Testis (tissue), 3 donors: ENCODE measurements around the gene TSC22D2. TPM values are rescaled to one million over a fixed set of nuclear protein-coding genes. Genes with fewer than 3 reads are reported as not detected.

ENCODE experiments used
- DNase-seq: peaks from one replicate; pipeline ENCODE4 v3.0.0-alpha.2; 2019
- H3K27ac ChIP-seq, 2 donors: fragments of 200-600 bp; sonication (generic); one replicate each; pipeline ENCODE4 v1.5.1; 2019
- H3K27me3 ChIP-seq: fragments of 200-600 bp; sonication (generic); one replicate; pipeline ENCODE4 v1.5.1; 2019
- H3K36me3 ChIP-seq: fragments of 200-600 bp; sonication (generic); one replicate; pipeline ENCODE4 v1.5.1; 2017; ENCODE audit warnings: low read depth; ENCODE audit errors: missing control alignments
- H3K4me1 ChIP-seq: fragments of 200-600 bp; sonication (generic); one replicate; pipeline ENCODE4 v1.5.1; 2019
- H3K4me3 ChIP-seq, 2 donors: fragments of 200-600 bp; sonication (generic); one replicate each; pipeline ENCODE4 v1.5.1; 2017 to 2019
- H3K9me3 ChIP-seq: fragments of 200-600 bp; sonication (generic); one replicate; pipeline ENCODE4 v1.5.1; 2017
- POLR2A ChIP-seq: fragments of 450-650 bp; IDR thresholded peaks from one replicate; pipeline ENCODE4 v1.6.1; 2017; ENCODE audit warnings: antibody characterized with exemption, mild to moderate bottlenecking, moderate library complexity
- WGBS, 2 donors: methylation state at CpG; one replicate each; pipeline ENCODE4 v1.1.5; 2018; 5-methylcytosine and 5-hydroxymethylcytosine counted together
- intact Hi-C: fragments of 100-400 bp; cut with DNase I; formaldehyde crosslinking; loops from one replicate; pipeline ENCODE4 v1.15.1; 2023; ENCODE audit warnings: low total_unique reads
- polyA plus RNA-seq: library from polyadenylated mRNA; stranded (reverse); fragments of 350-450 nt; fragmentation: Illumina TruSeq; extraction: RNeasy Lipid Tissue Mini Kit (QIAGEN cat#74804); gene quantifications from one replicate; pipeline ENCODE4 v1.2.3, GENCODE V29; 2014; ENCODE audit warnings: low read depth, low replicate concordance; ENCODE audit not compliant: insufficient read depth
- total RNA-seq, 2 donors: library from RNA; depleted of rRNA; stranded (reverse); fragments of >200 nt; gene quantifications; one replicate each; pipeline ENCODE4 v1.2.3, GENCODE V29; 2016
- TF ChIP-seq, protein P1 (sequence below), 3 experiments: fragments of 450-650 bp in 2 of 3; fragments of 200-600 bp in 1 of 3; sonication (generic) in 1 of 3; IDR thresholded peaks; one replicate each; pipeline ENCODE4 v1.5.1; 2016 to 2019; ENCODE audit warnings: antibody characterized with exemption in 3 of 3, mild to moderate bottlenecking in 2 of 3, moderate library complexity in 1 of 3

TSC22D2 gene
- total and polyA plus RNA-seq, 3 donors from 2014 or later, result 37.7 to 47.0 (median 43.7) TPM

DNA sequence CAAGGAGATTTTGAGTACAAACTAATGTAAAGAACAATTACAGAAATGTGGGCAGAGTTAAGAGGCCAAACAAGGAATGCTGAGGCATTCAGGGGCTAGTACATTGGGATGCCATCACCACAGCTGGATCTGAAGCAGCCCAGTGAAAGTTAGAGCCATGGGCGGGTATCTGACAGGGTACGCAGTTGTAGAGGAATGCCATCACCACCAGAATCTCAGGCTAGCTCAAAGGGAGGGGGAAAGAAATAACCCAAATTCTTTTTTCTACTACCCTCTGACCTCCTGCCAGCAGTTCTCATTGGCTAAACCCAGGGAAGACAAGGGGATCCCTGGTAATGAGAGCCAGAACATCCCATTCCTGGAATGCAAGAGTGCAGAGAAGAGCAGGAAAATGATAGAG, 9.0 kb upstream of the TSC22D2 start:
- 93 to 100% methylated on average over 2 of the region's 2 CpGs for WGBS, 2 donors
- no peaks in the 10 kb centered on the region for H3K36me3 ChIP-seq
- H3K4me3 ChIP-seq, result no peak overlapping the region
- no peak overlapping the region for H3K27ac ChIP-seq
- no peaks in the 10 kb centered on the region for H3K4me1 ChIP-seq
- no peaks in the 10 kb centered on the region for H3K9me3 ChIP-seq
- no peaks in the 10 kb centered on the region for H3K27me3 ChIP-seq
- DNase-seq, result no peak
- TF ChIP-seq, protein P1, sequence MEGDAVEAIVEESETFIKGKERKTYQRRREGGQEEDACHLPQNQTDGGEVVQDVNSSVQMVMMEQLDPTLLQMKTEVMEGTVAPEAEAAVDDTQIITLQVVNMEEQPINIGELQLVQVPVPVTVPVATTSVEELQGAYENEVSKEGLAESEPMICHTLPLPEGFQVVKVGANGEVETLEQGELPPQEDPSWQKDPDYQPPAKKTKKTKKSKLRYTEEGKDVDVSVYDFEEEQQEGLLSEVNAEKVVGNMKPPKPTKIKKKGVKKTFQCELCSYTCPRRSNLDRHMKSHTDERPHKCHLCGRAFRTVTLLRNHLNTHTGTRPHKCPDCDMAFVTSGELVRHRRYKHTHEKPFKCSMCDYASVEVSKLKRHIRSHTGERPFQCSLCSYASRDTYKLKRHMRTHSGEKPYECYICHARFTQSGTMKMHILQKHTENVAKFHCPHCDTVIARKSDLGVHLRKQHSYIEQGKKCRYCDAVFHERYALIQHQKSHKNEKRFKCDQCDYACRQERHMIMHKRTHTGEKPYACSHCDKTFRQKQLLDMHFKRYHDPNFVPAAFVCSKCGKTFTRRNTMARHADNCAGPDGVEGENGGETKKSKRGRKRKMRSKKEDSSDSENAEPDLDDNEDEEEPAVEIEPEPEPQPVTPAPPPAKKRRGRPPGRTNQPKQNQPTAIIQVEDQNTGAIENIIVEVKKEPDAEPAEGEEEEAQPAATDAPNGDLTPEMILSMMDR (IDR thresholded peaks at IDR 0.05), result no peak
- no peak for TF ChIP-seq POLR2A
- intact Hi-C loops, result no loop called here

DNA sequence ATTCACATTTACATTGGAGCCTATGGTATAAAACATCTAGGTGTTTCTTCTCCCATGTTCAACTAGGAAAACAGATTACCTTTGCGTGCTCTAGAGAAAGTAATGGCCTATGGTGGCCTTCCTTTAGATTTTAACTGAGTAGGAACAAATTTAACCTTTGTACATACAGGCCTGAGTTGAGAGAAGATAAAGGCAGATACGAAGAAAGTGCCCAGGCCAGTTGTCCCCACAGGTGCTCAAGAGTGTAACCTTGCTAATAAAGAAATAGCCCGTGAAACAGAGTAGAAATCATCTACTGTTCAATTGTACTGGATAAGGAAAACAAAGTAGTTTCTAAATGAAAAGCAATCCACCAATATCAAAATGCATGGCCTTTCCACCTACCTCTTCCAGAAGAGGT, 6.8 kb upstream of the TSC22D2 start:
- H3K27me3 ChIP-seq, result no peaks in the 10 kb centered on the region
- TF ChIP-seq, protein P1 (IDR thresholded peaks at IDR 0.05), result no peak
- TF ChIP-seq POLR2A, result no peak

DNA sequence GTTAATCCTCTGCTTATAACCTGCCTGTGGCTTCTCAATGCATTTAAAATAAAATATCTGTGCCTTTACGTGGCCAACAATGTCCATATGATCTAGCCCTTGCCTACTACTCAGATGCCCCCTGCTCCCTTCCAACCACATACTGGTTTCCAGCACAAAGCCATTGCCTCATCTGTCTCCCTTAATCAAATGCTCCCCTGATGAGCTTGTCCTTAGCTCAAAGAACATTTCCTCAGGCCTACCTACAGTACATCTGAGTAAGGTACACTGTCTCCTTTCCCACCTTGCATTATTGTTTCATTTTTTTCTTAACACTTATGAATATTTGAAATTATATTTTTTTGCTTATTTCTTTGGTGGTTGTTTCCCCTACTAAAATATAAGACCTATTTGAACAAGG, 5.9 kb upstream of the TSC22D2 start:
- intact Hi-C loops, result no loop called here
- Histone ChIP-seq H3K36me3 (no peaks in the 10 kb centered on the region), H3K4me1 (peaks cover 5% of the 10 kb centered on the region), H3K27ac (no peak overlapping the region), H3K9me3 (no peaks in the 10 kb centered on the region), H3K4me3 (no peak overlapping the region), H3K27me3 (no peaks in the 10 kb centered on the region)
- 80 to 82% methylated on average over 1 of the region's 1 CpG for WGBS, 2 donors
- TF ChIP-seq POLR2A, result no peak
- TF ChIP-seq, protein P1 (IDR thresholded peaks at IDR 0.05), result no peak
- no peak for DNase-seq

More for the DNA sequence above, 6.8 kb upstream of the TSC22D2 start:
- DNase-seq, result no peak
- no peaks in the 10 kb centered on the region for H3K36me3 ChIP-seq
- no peaks in the 10 kb centered on the region for H3K9me3 ChIP-seq
- H3K4me1 ChIP-seq, result no peaks in the 10 kb centered on the region
- WGBS, 2 donors, result 80 to 87% methylated on average over 3 of the region's 3 CpGs
- intact Hi-C loops, result no loop called here
- H3K4me3 ChIP-seq, result no peak overlapping the region
- H3K27ac ChIP-seq, result no peak overlapping the region

DNA sequence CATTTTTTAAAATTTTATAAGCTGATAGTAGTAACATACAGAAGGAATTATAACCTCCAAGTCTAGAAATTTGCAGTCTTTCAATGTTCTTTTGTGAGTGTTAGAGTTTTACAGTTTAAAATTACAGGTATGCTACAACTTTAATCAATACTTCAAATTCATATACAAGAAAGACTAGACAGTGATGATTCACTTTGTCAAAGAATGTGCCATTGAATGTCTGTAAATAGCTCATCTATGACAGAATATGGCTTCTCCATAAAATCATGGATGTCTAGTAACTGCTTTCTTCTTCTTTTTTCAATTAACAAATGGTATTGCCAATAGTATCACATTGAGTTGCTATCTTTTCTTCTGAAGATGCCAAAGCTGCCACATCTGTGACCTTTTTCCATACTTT, 4.1 kb upstream of the TSC22D2 start:
- no peaks in the 10 kb centered on the region for H3K27me3 ChIP-seq
- no peak overlapping the region for H3K4me3 ChIP-seq
- DNase-seq, result no peak
- TF ChIP-seq POLR2A, result no peak
- TF ChIP-seq, protein P1 (IDR thresholded peaks at IDR 0.05), result no peak
- H3K36me3 ChIP-seq, result no peaks in the 10 kb centered on the region
- H3K9me3 ChIP-seq, result no peaks in the 10 kb centered on the region
- H3K27ac ChIP-seq, result no peak overlapping the region
- peaks cover 5% of the 10 kb centered on the region for H3K4me1 ChIP-seq
- intact Hi-C loops, result no loop called here

DNA sequence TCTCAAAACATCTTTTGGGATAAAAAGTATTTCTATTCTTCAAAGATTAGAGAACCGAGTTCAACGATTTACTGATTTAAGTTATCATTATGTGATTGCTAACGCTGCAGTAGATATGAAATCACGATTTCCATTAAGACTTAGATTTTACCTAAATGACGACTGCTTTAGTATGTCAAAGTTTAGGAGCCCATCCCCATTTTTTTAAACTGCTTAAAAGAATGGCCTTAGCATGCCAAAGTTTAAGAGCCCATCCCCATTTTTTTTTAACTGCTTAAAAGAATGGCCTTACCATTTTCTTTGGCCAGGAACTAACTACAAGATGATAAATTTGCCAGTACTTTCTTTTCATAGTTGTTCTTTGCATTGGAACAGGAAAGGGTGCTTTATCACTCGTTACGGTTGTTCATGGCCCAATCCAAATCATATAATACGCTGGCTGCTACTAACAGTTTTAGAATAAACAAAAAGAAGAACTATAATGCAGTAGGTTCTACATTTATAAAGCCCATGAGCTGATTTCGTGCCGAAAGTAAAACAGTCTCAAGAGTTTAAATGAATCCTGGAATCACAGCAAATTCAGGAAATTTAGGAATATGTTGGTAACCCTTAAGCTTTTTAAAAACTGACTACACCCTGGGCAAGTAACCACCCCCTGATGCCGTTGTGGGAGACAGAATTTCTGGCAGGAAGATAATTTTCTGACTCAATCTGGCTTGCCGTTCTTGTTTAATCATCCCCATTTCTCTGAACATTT, 869 bp upstream of the TSC22D2 start:
- H3K4me1 ChIP-seq, result peaks cover 10% of the 10 kb centered on the region
- no peaks in the 10 kb centered on the region for H3K36me3 ChIP-seq
- TF ChIP-seq, protein P1 (IDR thresholded peaks at IDR 0.05), result no peak
- no peak for TF ChIP-seq POLR2A
- no peak for DNase-seq
- WGBS, 2 donors, result 8 to 11% methylated on average over 12 of the region's 12 CpGs
- intact Hi-C loops, result no loop called here
- H3K27ac ChIP-seq, result peak overlapping the region; percentile 100
- no peaks in the 10 kb centered on the region for H3K9me3 ChIP-seq
- H3K27me3 ChIP-seq, result no peaks in the 10 kb centered on the region
- peak overlapping the region; percentile 84 to 94 for H3K4me3 ChIP-seq
